ENCODE measurements around the gene LIMS1.
A peak's percentile ranks its signal among the peaks of the same experiment; 100 is the strongest.
"Not testable (repeated sequence)": the region's sequence is repeated elsewhere in the genome, so short reads cannot be mapped to it uniquely, and the experiment has no call there.

Gene LIMS1

DNA sequence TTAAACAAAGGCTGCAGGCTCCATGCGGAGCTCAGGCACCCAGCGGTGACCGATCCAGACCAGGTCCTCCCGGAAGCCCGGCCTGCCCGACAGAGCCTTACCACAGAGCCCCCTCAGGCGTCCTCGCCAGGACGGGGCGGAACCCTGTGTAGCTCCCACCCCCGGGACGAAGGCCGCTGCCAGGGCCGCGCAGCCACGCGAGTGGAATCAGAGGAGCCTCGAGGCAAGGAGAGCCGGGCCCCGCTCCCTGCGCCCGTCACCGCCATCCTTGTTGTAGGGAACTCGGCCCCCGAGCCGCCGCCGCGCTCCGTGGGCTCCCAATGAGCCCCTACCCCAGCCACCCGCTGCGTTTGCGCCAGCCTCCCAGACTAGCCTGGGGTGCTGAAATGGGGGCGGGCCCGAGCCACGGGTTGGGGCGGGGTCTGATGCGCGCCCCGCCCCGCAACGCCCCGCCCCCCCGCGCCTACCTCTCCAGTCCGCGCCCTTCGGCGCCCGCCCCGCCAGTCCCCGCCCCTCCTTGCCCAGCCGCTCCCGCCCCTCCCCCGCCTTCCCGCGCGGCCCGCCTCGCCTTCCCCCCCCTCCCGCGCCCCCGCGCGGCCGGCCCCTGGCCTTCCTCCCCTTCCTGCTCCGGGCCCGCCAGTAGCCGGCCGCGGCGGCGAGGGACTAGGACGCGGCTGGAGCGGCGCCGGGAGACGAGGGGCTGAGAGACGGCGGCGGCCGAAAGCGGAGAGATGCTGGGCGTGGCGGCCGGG lies at the start of gene LIMS1:
TSS of gene LIMS1 (plus strand) at position 639 of the 752 bp plus-strand sequence. CDS start at position 732, 93 bp downstream.
- peak; percentile 93 for DNase-seq (ENCODE audit: low spot score)

DNA sequence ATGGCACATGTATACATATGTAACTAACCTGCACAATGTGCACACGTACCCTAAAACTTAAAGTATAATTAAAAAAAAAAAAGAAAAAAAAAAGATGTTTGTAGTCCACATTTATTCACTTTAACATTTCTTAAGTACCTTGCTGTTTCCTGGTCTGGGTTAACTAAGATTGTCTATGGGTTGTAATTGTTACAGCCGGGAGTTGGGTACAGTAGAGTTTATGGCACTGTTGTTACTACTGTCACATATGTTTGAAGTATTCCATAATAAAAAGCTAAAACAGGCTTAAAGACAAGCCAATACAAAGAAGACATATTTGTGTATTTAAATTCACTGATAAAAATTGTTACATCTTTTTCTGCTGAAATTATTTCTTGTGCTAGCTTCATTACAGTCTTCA lies 49.0 kb upstream of the LIMS1 start:
- DNase-seq (ENCODE audit: low spot score), result no peak

DNA sequence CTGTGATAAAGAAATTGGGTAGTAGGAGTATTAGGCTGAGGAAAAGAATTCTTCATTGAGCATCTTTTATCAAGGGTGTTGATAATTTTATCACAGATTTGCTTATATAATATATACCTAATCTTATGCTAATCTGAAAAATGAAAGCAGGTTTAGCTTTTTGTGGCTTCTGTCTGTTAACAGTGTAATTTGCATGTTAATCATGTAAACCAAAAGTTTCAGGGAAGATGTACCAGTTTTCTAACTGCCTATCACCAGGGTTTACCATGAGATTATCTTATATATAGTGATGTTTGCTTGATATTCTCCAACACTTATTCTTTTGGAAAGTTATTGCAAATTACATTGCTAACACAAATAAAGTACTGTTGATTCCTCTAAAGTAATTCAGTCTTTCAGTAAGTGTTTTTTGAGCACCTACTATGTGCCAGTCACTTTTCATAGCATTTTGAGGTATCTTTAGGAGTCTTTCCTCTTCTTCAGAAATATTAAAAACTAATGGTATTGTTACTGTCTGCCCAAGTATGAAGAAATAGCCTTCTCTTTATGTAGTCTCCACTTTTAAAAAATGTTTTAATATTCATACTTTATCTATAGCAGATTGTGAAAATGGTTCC lies 43.7 kb upstream of the LIMS1 start:
- no peak for DNase-seq (ENCODE audit: low spot score)

DNA sequence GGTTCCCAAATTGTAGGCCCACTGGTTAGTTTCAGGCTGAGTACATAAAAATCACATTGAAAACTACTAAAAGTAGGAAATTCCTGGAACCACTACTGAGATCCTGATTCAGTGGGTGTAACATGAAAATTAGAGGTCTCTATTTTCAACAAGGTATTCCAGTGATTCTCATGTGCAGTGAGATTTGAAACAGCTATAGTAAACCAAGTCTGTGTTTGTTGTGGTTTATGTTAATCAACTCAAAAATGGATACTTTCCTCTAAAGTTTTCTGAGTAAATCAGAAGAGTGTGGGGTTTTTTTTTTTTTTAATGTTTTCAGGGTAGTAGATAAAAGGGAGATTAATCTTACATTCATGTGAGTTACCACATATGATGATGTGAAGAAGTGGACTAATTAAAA lies 42.4 kb upstream of the LIMS1 start:
- no peak for DNase-seq (ENCODE audit: low spot score)

- no peak for DNase-seq (ENCODE audit: low spot score)
Measured at GRCh38 chr2:108492364-108492763, 41.9 kb upstream of the LIMS1 start.

DNA sequence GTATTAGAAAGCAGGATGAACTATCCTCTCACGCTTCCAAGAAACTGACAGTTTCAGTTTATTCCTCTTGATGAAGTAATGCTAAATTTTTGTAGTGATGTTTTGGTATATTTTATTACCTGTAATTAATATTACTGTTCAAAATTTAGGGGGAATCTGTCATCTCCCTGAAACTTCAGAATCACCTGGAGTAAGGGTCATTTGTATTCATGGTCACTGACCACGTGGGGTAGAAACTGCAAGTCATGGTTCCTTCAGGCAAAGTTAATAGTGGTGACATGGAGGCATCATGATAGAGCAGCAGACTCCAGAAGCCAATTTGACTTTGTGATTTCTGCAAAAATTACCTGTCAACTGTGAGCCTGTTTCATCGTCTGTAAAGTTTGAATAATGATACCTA lies 38.1 kb upstream of the LIMS1 start:
- not testable (repeated sequence) for DNase-seq (ENCODE audit: low spot score)

GRCh38 chr2:108507620-108508019 lies 26.6 kb upstream of the LIMS1 start:
- not testable (repeated sequence) for DNase-seq (ENCODE audit: low spot score)

GRCh38 chr2:108512431-108512830 lies 21.8 kb upstream of the LIMS1 start:
- not testable (repeated sequence) for DNase-seq (ENCODE audit: low spot score)

DNA sequence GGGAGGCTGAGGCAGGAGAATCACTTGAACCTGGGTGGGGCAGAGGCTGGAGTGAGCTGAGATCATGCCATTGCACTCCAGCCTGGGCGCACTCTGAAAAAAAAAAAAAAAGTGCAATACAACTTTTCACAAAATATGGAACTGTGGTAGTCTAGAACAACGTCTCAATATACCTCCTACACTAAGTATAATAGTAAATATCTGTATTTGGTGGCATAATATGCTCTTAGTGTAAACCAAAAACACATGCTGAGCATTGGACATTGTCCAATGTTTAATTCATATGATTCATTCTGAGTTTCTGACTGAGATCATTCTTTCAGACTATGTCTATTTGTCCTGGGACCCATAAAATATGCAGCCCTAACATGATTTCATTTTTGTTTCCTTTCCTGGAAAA lies 19.8 kb upstream of the LIMS1 start:
- not testable (repeated sequence) for DNase-seq (ENCODE audit: low spot score)

DNA sequence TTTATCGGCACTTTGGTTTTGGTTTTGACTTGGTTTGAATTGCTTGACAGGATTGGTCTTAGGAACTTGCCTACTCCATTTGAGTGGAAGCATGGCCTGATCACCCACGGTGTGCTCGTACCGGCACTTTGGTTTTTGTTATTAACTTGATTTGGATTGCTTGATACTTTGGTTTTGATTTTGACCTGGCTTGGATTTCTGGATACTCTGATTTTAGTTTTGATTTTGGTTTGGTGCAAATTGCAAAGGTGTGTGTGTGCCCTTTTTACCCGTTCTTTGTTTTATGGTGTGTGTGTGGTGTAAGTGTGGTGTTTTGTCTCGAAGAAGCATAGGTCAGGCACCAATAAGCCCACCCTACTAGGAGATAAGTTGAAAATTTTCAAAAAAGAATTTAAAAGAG lies 9.6 kb upstream of the LIMS1 start:
- not testable (repeated sequence) for DNase-seq (ENCODE audit: low spot score)

- not testable (repeated sequence) for DNase-seq (ENCODE audit: low spot score)
Measured at GRCh38 chr2:108525258-108525657, 9.0 kb upstream of the LIMS1 start.

- DNase-seq (ENCODE audit: low spot score), result no peak
Measured at GRCh38 chr2:108531674-108532055, 2.6 kb upstream of the LIMS1 start.

DNA sequence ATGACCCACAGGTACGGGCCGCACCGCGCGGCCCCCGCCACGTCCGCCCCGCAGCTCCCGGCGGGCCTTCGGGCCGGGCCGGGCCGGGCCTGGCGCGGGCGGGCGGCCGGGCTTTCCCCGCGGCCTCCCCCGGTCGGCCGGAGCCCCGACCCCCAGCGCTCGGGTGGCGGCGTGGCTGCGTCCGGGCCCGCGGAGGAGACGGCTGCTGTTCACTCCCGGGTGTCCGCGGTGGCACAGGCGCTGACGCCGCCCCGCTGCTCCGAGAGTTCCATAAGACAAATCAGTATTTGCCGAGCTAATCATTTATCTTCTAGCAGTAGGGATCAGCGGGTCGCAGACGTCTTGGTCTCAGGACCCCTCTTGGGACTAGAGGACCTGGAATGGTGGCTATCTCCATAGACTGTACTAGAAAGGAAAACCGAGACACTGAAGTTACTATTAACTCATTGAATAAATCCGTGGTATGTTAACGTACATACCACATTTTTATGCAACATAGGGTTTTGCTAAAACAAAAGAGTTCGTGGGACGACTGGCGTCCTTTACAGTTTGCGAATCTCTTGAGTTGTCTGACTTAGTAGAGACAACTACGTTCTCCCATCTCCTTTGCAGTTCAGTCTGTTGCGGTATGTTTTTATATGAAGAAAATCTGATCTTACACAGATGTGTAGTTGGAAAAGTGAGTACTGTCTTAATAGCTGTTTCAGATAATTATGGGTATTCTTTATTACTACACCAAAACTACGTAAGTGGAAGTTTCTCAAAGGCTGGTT lies 500 bp downstream of the LIMS1 start:
- no peak for DNase-seq (ENCODE audit: low spot score)

GRCh38 chr2:108535357-108535631 lies 1.0 kb downstream of the LIMS1 start:
- DNase-seq (ENCODE audit: low spot score), result no peak

DNA sequence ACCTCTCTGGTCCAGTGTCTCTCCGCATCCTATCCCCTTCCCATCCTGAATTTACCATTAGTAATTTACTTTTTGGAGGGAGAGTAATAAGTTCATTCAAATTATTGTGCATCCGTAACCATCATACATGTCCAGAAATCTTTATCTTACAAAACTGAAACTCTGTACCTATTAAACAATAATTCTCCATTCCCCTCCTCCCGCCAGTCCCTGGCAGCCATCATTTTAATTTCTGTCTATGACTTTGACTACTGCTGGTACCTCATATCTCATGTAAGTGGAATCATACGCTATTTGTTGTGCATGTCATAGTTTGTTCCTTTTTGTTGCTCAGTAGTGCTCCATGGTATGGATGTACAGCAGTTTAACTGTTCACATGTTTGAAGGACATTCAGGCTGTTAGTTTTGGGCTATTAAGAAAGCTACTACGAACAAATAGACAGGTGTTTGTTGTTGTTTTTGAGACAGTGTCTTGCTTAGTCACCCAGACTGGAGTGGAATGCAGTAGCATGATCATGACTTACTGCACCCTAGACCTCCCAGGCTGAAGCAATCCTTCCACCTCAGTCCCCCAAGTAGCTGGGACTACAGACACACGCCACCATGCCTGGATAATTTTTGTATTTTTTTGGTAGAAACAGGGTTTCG lies 2.0 kb downstream of the LIMS1 start:
- no peak for DNase-seq (ENCODE audit: low spot score)

- no peak for DNase-seq (ENCODE audit: low spot score)
Measured at GRCh38 chr2:108536911-108537310, 2.6 kb downstream of the LIMS1 start.

GRCh38 chr2:108538000-108538625 lies 3.8 kb downstream of the LIMS1 start:
- no peak for DNase-seq (ENCODE audit: low spot score)

DNA sequence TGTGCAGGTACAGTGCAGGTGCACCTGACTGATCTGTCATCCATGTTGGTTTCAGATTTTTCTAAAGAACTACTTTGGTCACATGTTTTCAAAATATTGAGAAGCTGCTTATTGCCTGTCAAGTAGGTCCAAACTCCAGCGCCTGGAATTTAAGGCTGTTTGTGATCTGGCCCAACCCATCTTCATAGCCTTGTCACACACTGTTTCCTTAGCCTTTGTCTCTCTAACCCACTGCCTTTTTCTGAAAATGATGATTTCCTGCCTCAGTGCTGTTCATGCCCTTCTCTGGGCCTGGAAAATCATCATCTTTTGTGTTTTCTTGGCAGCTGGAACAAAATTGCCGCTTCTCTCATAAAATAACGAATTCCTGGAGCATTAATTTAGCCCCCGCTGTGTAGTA lies 7.2 kb downstream of the LIMS1 start:
- DNase-seq (ENCODE audit: low spot score), result no peak

- no peak for DNase-seq (ENCODE audit: low spot score)
Measured at GRCh38 chr2:108542071-108542470, 7.8 kb downstream of the LIMS1 start.

DNA sequence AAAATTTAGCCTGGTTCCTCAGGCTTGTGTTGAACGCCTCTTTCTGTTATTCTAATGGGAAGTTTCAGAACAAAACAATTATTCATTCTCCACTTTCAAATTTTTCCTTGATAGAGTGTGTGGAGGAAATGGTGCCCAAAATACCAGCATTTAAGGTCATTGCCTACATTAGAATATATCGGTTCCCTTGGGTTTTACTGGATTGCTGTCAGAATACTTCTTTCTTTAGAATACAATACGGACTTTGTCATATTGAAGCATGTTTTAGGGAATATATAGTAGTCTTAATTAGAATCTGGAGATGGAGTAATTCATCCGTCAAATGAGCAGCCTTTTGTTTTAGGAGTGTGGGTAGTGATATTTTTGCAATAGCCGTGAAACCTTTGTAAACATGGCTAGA lies 13.3 kb downstream of the LIMS1 start:
- no peak for DNase-seq (ENCODE audit: low spot score)

DNA sequence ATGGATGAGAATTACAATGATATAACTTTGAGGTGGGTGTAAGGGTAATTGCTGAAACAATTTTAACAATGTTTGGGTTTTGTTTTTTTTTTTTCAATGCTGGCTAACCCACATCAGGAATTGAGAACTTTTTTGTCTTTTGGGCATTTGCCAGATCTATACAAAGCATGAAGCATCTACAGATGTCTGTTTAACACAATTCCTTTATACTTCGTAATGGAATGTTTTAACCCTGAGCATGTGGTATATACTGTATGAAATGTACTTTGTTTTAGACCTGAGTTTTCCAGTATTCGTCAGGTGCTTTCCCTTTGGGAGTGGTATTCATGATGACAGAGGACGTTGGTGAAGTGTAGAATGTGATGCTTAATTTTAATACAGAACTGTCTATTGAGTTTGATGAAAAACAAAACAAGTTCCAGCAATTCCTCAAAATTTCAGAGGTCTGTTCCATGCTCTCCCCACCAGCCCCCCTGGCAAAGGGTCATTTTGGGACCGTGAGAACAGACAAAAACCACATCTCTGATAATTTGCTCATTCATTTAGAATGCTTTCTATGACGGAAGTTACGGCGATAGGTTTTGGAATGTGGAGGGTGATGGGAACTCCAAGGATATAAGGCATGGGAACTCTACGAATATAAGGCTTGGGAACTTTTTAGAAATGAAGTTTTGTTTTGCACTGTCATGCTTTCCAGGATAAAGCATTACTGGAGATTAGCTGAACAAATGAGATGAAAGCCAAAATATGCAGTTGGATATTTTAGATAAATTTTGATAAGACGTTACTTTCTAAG lies 14.1 kb downstream of the LIMS1 start:
- DNase-seq (ENCODE audit: low spot score), result no peak

Data from ecto neural progenitor cell (in vitro differentiated cells).